ENCODE measurements around the gene RAPGEF4. TPM values are rescaled to one million over a fixed set of nuclear protein-coding genes. Genes with fewer than 3 reads are reported as not detected.

The RAPGEF4 gene
- total RNA-seq (2016; rRNA removed; fragmentation: Illumina TruSeq; extraction: Trizol): 0.91 TPM in 2 replicates
- 0.09 TPM in 1 of 2 replicates, not detected in the other for total RNA-seq (2016; cell fraction: cytosol; rRNA removed; fragmentation: Illumina TruSeq; extraction: Trizol; ENCODE audit: low read depth)
- total RNA-seq (2016; cell fraction: insoluble cytoplasmic fraction; rRNA removed; fragmentation: Illumina TruSeq; extraction: Trizol): 0.54 and 0.63 TPM in 2 replicates
- 0.24 and 0.53 TPM in 2 replicates for total RNA-seq (2016; cell fraction: membrane; rRNA removed; fragmentation: Illumina TruSeq; extraction: Trizol)
- total RNA-seq (2016; cell fraction: nucleus; rRNA removed; fragmentation: Illumina TruSeq; extraction: Trizol): 0.53 and 0.56 TPM in 2 replicates
- 0.78 and 0.93 TPM in 2 replicates for polyA plus RNA-seq (2011; rRNA removed)
- 0.19 and 0.24 TPM in 2 replicates for polyA plus RNA-seq (2011; cell fraction: cytosol; rRNA removed)
- 2.5 and 2.8 TPM in 2 replicates for polyA plus RNA-seq (2011; cell fraction: nucleus; rRNA removed)
- 0.65 and 1.2 TPM in 2 replicates for polyA plus RNA-seq (2012)
- 0.03 and 0.10 TPM in 2 replicates for polyA plus RNA-seq (2016; cell fraction: cytosol; fragmentation: Illumina TruSeq; extraction: Trizol; ENCODE audit: low read depth)
- polyA plus RNA-seq (2016; cell fraction: insoluble cytoplasmic fraction; fragmentation: Illumina TruSeq; extraction: Trizol; ENCODE audit: low read depth): 0.47 and 0.78 TPM in 2 replicates
- polyA plus RNA-seq (2016; cell fraction: membrane; fragmentation: Illumina TruSeq; extraction: Trizol; ENCODE audit: low read depth): 0.13 and 0.31 TPM in 2 replicates
- polyA plus RNA-seq (2016; cell fraction: nucleus; fragmentation: Illumina TruSeq; extraction: Trizol; ENCODE audit: insufficient read depth, low read depth): 0.53 and 0.68 TPM in 2 replicates
- polyA minus RNA-seq (2011; rRNA and poly(A)+ RNA removed; ENCODE audit: low replicate concordance): 3.3 and 5.8 TPM in 2 replicates
- polyA minus RNA-seq (2011; cell fraction: cytosol; rRNA and poly(A)+ RNA removed): 0.20 and 0.88 TPM in 2 replicates
- 10.7 and 12.4 TPM in 2 replicates for polyA minus RNA-seq (2011; cell fraction: nucleus; rRNA and poly(A)+ RNA removed)
- percentile 33 among the genes with signal in this experiment for Bru-seq, nascent RNA
- BruChase-seq, experiment 1, labeled RNA remaining after a 6-hour chase: percentile 29 among the genes with signal in this experiment
- BruChase-seq, experiment 2, labeled RNA remaining after a 2-hour chase: percentile 33 among the genes with signal in this experiment
- long read RNA-seq, experiment 1: 0 reads
- long read RNA-seq, experiment 2: 0 reads

DNA sequence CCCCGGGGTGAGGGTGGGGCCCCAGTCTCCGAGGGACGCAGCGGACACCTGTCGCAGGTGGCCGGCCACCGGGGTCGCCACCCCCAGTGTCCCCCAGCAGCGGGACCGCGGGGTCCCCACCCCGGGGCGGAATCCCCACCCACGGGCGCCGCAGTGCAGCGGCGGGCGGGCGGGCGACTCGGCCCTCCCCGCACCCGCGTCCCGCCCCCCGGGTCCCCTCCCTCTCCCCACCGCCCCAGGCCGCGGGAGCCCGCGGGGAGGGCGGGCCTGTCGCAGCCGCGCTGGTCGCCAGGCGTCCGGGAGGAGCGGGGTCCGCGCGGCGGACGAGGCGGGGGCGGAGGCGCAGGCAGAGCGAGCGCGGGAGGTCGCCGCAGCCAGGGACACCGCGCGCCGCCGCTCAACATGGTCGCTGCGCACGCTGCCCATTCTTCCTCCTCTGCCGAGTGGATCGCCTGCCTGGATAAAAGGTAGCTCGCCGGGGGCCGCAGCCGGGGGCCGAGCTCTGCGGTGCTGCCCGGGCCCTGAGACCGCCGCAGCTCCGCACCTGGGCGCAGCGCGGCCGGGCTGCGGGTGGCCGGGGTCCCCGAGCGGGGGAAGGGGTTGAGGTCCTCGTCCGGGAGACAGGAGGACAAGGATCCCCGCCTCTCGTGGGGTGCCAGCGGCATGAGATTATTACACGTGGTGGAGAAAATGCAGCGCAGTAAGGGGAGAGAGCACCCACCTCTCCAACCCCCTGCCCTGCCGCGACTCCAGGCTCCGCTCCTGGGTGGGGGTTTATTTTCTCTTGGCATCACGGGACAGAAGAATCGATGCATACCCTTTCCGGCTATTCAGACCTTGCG is at the start of gene RAPGEF4:
Gene RAPGEF4, plus strand, starts transcription at position 264 of the 842 bp plus-strand sequence. Its CDS starts 139 bp downstream, at position 403.
- FAIRE-seq (no peak), DNase-seq (ENCODE audit: low spot score) (no peak), ATAC-seq (peak; percentile 87)
- Histone ChIP-seq H3K4me2 (ENCODE audit: low read depth, low read length) (peak within 1 kb of the TSS; percentile 69), H3K79me2 (ENCODE audit: insufficient read depth, low read length) (no peaks in the 10 kb centered on the region), H2AFZ (ENCODE audit: low read length) (no peak within 1 kb of the TSS), H3K9ac (ENCODE audit: insufficient read depth, low read depth, low read length) (no peak within 1 kb of the TSS), H3K36me3 (replicated peaks in 1 of 2; ENCODE audit: control insufficient read depth in 1 of 2, insufficient read depth in 2 of 2, low read length in 2 of 2) (no peaks in the 10 kb centered on the region), H3K4me3 (replicated peaks in 1 of 3; ENCODE audit: insufficient read depth in 1 of 3, low read depth in 2 of 3, low read length in 3 of 3) (peak within 1 kb of the TSS; percentile 33 to 70 (median 48); a peak in 4 of 6 replicates), H3K27me3 (ENCODE audit: control insufficient read depth in 1 of 2, insufficient read depth in 2 of 2, low read length in 2 of 2) (peaks cover 7 to 45% of the 10 kb centered on the region in 2 experiments; a peak in 4 of 5 replicates), H3K27ac (ENCODE audit: extremely low read length, insufficient read depth, low read length) (no peak within 1 kb of the TSS), H3K9me3 (ENCODE audit: low read length) (no peaks in the 10 kb centered on the region), H3K4me1 (ENCODE audit: insufficient read depth, low read length) (peaks cover 8% of the 10 kb centered on the region; the same call in 1 of the 2 replicates), H4K20me1 (ENCODE audit: insufficient read depth, low read length) (no peaks in the 10 kb centered on the region)
- ChIA-PET POLR2A (no interaction called here), CTCF (ENCODE audit: low intra/inter-chr PET ratio, low total read pairs) (no interaction called here)
- in situ Hi-C loops (cut with HindIII; ENCODE audit: extremely low pct_ligation_motif_present, low pct_unique_long_range_greater_than_20kb) (no loop called here), intact Hi-C loops (cut with micrococcal nuclease; ENCODE audit: unreplicated experiment) (no loop called here)
- no TSS peak for BruUV-seq (replicated peaks)
- WGBS (ENCODE audit: low lambda C conversion rate): 6% methylated on average over 18 of the region's 95 CpGs
- TF ChIP-seq SRSF1 (optimal IDR thresholded peaks at IDR 0.05; ENCODE audit: low read depth, low read length) (peak; percentile 36), HNRNPLL (IDR thresholded peaks at IDR 0.05; ENCODE audit: low read depth, low read length, poor library complexity, severe bottlenecking) (peak; percentile 35), KLF13 (CRISPR knock-in tag; IDR thresholded peaks at IDR 0.05) (no peak), CCAR2 (optimal IDR thresholded peaks at IDR 0.05; ENCODE audit: low read depth, low read length) (no peak), ZNF776 (CRISPR knock-in tag; IDR thresholded peaks at IDR 0.05) (peak; percentile 16; the same call in 1 of the 2 replicates), ZNF335 (CRISPR knock-in tag; IDR thresholded peaks at IDR 0.05) (no peak), TBX2 (CRISPR knock-in tag; IDR thresholded peaks at IDR 0.05; ENCODE audit: borderline replicate concordance) (0 out of 2 replicates have a peak, but pooled peaks have one; percentile 23), IKZF4 (CRISPR knock-in tag; IDR thresholded peaks at IDR 0.05; ENCODE audit: borderline replicate concordance, low read depth, not compliant biosample characterization) (no peak), ETV5 (CRISPR knock-in tag; IDR thresholded peaks at IDR 0.05; ENCODE audit: borderline replicate concordance) (no peak), XBP1 (CRISPR knock-in tag; IDR thresholded peaks at IDR 0.05) (no peak), GATA4 (IDR thresholded peaks at IDR 0.05; ENCODE audit: borderline replicate concordance, low read depth) (no peak), ZNF737 (CRISPR knock-in tag; IDR thresholded peaks at IDR 0.05; ENCODE audit: borderline replicate concordance) (no peak)
- TF ChIP-seq, protein P1, sequence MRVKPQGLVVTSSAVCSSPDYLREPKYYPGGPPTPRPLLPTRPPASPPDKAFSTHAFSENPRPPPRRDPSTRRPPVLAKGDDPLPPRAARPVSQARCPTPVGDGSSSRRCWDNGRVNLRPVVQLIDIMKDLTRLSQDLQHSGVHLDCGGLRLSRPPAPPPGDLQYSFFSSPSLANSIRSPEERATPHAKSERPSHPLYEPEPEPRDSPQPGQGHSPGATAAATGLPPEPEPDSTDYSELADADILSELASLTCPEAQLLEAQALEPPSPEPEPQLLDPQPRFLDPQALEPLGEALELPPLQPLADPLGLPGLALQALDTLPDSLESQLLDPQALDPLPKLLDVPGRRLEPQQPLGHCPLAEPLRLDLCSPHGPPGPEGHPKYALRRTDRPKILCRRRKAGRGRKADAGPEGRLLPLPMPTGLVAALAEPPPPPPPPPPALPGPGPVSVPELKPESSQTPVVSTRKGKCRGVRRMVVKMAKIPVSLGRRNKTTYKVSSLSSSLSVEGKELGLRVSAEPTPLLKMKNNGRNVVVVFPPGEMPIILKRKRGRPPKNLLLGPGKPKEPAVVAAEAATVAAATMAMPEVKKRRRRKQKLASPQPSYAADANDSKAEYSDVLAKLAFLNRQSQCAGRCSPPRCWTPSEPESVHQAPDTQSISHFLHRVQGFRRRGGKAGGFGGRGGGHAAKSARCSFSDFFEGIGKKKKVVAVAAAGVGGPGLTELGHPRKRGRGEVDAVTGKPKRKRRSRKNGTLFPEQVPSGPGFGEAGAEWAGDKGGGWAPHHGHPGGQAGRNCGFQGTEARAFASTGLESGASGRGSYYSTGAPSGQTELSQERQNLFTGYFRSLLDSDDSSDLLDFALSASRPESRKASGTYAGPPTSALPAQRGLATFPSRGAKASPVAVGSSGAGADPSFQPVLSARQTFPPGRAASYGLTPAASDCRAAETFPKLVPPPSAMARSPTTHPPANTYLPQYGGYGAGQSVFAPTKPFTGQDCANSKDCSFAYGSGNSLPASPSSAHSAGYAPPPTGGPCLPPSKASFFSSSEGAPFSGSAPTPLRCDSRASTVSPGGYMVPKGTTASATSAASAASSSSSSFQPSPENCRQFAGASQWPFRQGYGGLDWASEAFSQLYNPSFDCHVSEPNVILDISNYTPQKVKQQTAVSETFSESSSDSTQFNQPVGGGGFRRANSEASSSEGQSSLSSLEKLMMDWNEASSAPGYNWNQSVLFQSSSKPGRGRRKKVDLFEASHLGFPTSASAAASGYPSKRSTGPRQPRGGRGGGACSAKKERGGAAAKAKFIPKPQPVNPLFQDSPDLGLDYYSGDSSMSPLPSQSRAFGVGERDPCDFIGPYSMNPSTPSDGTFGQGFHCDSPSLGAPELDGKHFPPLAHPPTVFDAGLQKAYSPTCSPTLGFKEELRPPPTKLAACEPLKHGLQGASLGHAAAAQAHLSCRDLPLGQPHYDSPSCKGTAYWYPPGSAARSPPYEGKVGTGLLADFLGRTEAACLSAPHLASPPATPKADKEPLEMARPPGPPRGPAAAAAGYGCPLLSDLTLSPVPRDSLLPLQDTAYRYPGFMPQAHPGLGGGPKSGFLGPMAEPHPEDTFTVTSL (CRISPR knock-in tag; IDR thresholded peaks at IDR 0.05; ENCODE audit: borderline replicate concordance): no peak

Measured in HepG2 (cell line).